Adrenal gland (tissue), 5 donors: ENCODE measurements around the gene SLC47A2.

Experiments
- POLR2A ChIP-seq, 2 donors: fragments of 450-650 bp; IDR thresholded peaks; one replicate each; pipeline ENCODE4 v1.6.1; 2017; ENCODE audit warnings: antibody characterized with exemption in 2 of 2, mild to moderate bottlenecking in 2 of 2, moderate library complexity in 1 of 2
- TF ChIP-seq, protein P1 (sequence below), 6 experiments: fragments of 450-650 bp in 4 of 6; fragments of 200-600 bp in 2 of 6; sonication (generic) in 1 of 6; IDR thresholded peaks; 1 replicate in 5 of 6; 2 replicates in 1 of 6; pipeline versions ENCODE4 v1.5.1 to v1.8.0; 2016 to 2021; ENCODE audit warnings: antibody characterized with exemption in 6 of 6, mild to moderate bottlenecking in 2 of 6, moderate library complexity in 1 of 6
- donor health status: DM: no; HTN: no; CAD: no.

DNA sequence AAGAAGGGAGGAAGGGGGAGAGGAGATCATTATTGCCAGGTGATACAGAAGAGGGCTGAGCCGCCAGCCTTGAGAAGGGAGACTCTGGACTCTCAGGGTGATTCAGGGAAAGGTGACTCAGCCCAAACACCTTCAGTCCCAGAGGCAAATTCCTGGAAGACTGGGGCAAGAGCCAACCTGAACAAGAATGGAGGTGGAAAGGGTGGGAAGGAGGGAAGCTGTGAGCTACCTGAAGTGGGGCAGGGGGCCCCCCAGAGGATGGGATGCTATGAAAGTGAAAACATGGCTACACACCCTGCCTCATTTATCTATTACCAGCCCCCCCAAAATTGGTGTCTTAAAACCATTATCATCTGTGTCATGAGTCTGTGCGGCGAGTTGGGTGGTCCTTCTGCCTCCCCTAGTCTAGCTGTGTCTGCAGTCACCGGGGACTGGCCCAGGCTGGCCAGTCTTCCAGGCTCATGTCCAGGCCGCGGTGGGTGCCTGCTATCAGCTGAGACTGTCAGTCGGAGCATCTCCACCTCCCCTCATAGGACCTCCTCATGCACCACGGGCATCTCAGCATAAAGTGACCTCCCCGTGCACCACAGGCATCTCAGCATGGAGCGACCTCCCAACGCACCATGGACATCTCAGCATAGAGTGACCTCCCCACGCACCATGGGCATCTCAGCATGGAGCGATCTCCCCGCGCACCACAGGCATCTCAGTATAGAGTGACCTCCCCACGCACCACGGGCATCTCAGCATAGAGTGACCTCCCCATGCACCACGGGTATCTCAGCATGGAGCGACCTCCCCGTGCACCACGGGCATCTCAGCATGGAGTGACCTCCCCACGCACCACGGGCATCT lies 3.2 kb upstream of the SLC47A2 start:
- no peak for TF ChIP-seq POLR2A (IDR thresholded peaks at IDR 0.05)
- TF ChIP-seq, protein P1, sequence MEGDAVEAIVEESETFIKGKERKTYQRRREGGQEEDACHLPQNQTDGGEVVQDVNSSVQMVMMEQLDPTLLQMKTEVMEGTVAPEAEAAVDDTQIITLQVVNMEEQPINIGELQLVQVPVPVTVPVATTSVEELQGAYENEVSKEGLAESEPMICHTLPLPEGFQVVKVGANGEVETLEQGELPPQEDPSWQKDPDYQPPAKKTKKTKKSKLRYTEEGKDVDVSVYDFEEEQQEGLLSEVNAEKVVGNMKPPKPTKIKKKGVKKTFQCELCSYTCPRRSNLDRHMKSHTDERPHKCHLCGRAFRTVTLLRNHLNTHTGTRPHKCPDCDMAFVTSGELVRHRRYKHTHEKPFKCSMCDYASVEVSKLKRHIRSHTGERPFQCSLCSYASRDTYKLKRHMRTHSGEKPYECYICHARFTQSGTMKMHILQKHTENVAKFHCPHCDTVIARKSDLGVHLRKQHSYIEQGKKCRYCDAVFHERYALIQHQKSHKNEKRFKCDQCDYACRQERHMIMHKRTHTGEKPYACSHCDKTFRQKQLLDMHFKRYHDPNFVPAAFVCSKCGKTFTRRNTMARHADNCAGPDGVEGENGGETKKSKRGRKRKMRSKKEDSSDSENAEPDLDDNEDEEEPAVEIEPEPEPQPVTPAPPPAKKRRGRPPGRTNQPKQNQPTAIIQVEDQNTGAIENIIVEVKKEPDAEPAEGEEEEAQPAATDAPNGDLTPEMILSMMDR (IDR thresholded peaks at IDR 0.05), result no peak
